Liver (tissue), 9 donors: ENCODE data around the gene TENM3. TPM values are rescaled to one million over a fixed set of nuclear protein-coding genes. Genes with fewer than 3 reads are reported as not detected.

ENCODE experiments used
- DNase-seq: peaks from one replicate; pipeline ENCODE4 v3.0.0-alpha.2; 2017; ENCODE audit warnings: low spot score
- H3K27ac ChIP-seq, 2 donors: one replicate each; pipeline ENCODE4 v1.7.0; 2013; ENCODE audit warnings: inconsistent platforms in 2 of 2, low read length in 2 of 2, control low read depth in 1 of 2, low read depth in 1 of 2, mild to moderate bottlenecking in 1 of 2
- H3K27me3 ChIP-seq, 4 donors: one replicate each; pipeline versions ENCODE4 v1.6.1 to v1.7.0; 2013; ENCODE audit warnings: low read length in 3 of 4, inconsistent platforms in 1 of 4, mild to moderate bottlenecking in 1 of 4, moderate library complexity in 1 of 4; ENCODE audit not compliant: control insufficient read depth in 4 of 4, insufficient read depth in 4 of 4
- H3K36me3 ChIP-seq, 4 donors: one replicate each; pipeline versions ENCODE4 v1.6.1 to v1.7.0; 2013; ENCODE audit warnings: low read length in 3 of 4, mild to moderate bottlenecking in 3 of 4, low read depth in 1 of 4, moderate library complexity in 1 of 4; ENCODE audit not compliant: control insufficient read depth in 4 of 4, insufficient read depth in 3 of 4
- H3K4me1 ChIP-seq, 4 donors: one replicate each; pipeline versions ENCODE4 v1.6.1 to v1.7.0; 2013; ENCODE audit warnings: low read length in 3 of 4, mild to moderate bottlenecking in 3 of 4, moderate library complexity in 1 of 4; ENCODE audit not compliant: control insufficient read depth in 4 of 4, insufficient read depth in 4 of 4
- H3K4me3 ChIP-seq, 3 donors: one replicate each; pipeline versions ENCODE4 v1.6.1 to v1.7.0; 2013; ENCODE audit warnings: low read length in 3 of 3, control low read depth in 1 of 3, low read depth in 1 of 3, mild to moderate bottlenecking in 1 of 3
- H3K9ac ChIP-seq, 2 donors: one replicate each; pipeline ENCODE4 v1.7.0; 2013; ENCODE audit warnings: low read length in 2 of 2, mild to moderate bottlenecking in 2 of 2, moderate library complexity in 2 of 2, control low read depth in 1 of 2, low read depth in 1 of 2
- H3K9me3 ChIP-seq, 4 donors: one replicate each; pipeline versions ENCODE4 v1.6.1 to v1.7.0; 2013; ENCODE audit warnings: low read length in 3 of 4; ENCODE audit not compliant: control insufficient read depth in 4 of 4
- CTCF ChIP-seq: fragments of 150-350 bp; IDR thresholded peaks from 2 replicates; pipeline ENCODE4 v1.5.1; 2017; ENCODE audit warnings: improper control_type of control experiment, low read depth, low read length; ENCODE audit not compliant: missing input control
- EGR1 ChIP-seq, 2 donors: IDR thresholded peaks; 2 replicates each; pipeline ENCODE4 v1.6.1; 2016 to 2018; ENCODE audit warnings: antibody characterized with exemption in 2 of 2, low read depth in 2 of 2
- FOXA1 ChIP-seq: IDR thresholded peaks from 2 replicates; pipeline ENCODE4 v1.6.1; 2016; ENCODE audit warnings: antibody characterized with exemption
- FOXA2 ChIP-seq: IDR thresholded peaks from 2 replicates; pipeline ENCODE4 v1.6.1; 2016; ENCODE audit warnings: antibody characterized with exemption
- GABPA ChIP-seq, 2 donors: IDR thresholded peaks in 1 of 2; conservative IDR thresholded peaks in 1 of 2; 2 replicates each; pipeline ENCODE4 v1.6.1; 2016; ENCODE audit warnings: antibody characterized with exemption in 2 of 2, mild to moderate bottlenecking in 1 of 2, moderate library complexity in 1 of 2
- HNF4A ChIP-seq, 2 donors: conservative IDR thresholded peaks; 2 replicates each; pipeline ENCODE4 v1.6.1; 2016; ENCODE audit warnings: antibody characterized with exemption in 2 of 2, mild to moderate bottlenecking in 2 of 2
- HNF4G ChIP-seq: IDR thresholded peaks from 2 replicates; pipeline ENCODE4 v1.6.1; 2016; ENCODE audit warnings: antibody characterized with exemption
- JUND ChIP-seq, 2 donors: IDR thresholded peaks; 2 replicates each; pipeline ENCODE4 v1.6.1; 2016; ENCODE audit warnings: antibody characterized with exemption in 2 of 2
- NR2F2 ChIP-seq: IDR thresholded peaks from 2 replicates; pipeline ENCODE4 v1.6.1; 2016; ENCODE audit warnings: antibody characterized with exemption
- RAD21 ChIP-seq, 2 donors: IDR thresholded peaks; 2 replicates each; pipeline ENCODE4 v1.6.1; 2016; ENCODE audit warnings: antibody characterized with exemption in 2 of 2, mild to moderate bottlenecking in 2 of 2
- SP1 ChIP-seq: IDR thresholded peaks from 2 replicates; pipeline ENCODE4 v1.6.1; 2018; ENCODE audit warnings: antibody characterized with exemption, mild to moderate bottlenecking
- TAF1 ChIP-seq: conservative IDR thresholded peaks from 2 replicates; pipeline ENCODE4 v1.6.1; 2016; ENCODE audit warnings: antibody characterized with exemption, mild to moderate bottlenecking
- YY1 ChIP-seq: IDR thresholded peaks from 2 replicates; pipeline ENCODE4 v1.6.1; 2016; ENCODE audit warnings: antibody characterized with exemption, mild to moderate bottlenecking
- WGBS: extraction: QIAGEN DNeasy Blood & Tissue Kit; methylation state at CpG from one replicate; pipeline ENCODE4 v1.1.7; 2013; 5-methylcytosine and 5-hydroxymethylcytosine counted together
- polyA plus RNA-seq, 2 donors: library from polyadenylated mRNA; stranded (reverse) in 1 of 2; unstranded in 1 of 2; fragments of 200-250 nt in 1 of 2; fragments of >200 nt in 1 of 2; fragmentation: Nextera tagmentation in 1 of 2; extraction: Ambion mirVana in 1 of 2; gene quantifications; one replicate each; pipeline versions ENCODE4 v1.2.1 to v1.2.3, GENCODE V29; 2013 to 2015
- total RNA-seq, 2 donors: library from RNA; depleted of rRNA; stranded (reverse); fragments of >200 nt; gene quantifications; one replicate each; pipeline ENCODE4 v1.2.3, GENCODE V29; 2014
- TF ChIP-seq, protein P1 (sequence below): IDR thresholded peaks from 2 replicates; pipeline ENCODE4 v1.6.1; 2016; ENCODE audit warnings: antibody characterized with exemption
- TF ChIP-seq, protein P2 (sequence below): IDR thresholded peaks from 2 replicates; pipeline ENCODE4 v1.6.1; 2016; ENCODE audit warnings: antibody characterized with exemption
- TF ChIP-seq, protein P3 (sequence below): IDR thresholded peaks from 2 replicates; pipeline ENCODE4 v1.6.1; 2016; ENCODE audit warnings: antibody characterized with exemption
- TF ChIP-seq, protein P4 (sequence below): IDR thresholded peaks from 2 replicates; pipeline ENCODE4 v1.6.1; 2016; ENCODE audit warnings: antibody characterized with exemption, mild to moderate bottlenecking
- donor health status: healthy.
- donor health status: healthy.
- donor health status: healthy.
- donor health status: healthy.
- donor health status: healthy.

The TENM3 gene
- total and polyA plus RNA-seq, 4 donors, result 0.32 to 16.8 (median 0.70) TPM

GRCh38 chr4:182420189-182420588, 177.0 kb downstream of the TENM3 start:
- Histone ChIP-seq H3K36me3 (no peaks in the 10 kb centered on the region), H3K27me3 (no peaks in the 10 kb centered on the region), H3K9me3 (no peaks in the 10 kb centered on the region), H3K27ac (no peak overlapping the region), H3K4me1 (no peaks in the 10 kb centered on the region), H3K9ac (no peak overlapping the region), H3K4me3 (no peak overlapping the region)
- TF ChIP-seq, protein P1, sequence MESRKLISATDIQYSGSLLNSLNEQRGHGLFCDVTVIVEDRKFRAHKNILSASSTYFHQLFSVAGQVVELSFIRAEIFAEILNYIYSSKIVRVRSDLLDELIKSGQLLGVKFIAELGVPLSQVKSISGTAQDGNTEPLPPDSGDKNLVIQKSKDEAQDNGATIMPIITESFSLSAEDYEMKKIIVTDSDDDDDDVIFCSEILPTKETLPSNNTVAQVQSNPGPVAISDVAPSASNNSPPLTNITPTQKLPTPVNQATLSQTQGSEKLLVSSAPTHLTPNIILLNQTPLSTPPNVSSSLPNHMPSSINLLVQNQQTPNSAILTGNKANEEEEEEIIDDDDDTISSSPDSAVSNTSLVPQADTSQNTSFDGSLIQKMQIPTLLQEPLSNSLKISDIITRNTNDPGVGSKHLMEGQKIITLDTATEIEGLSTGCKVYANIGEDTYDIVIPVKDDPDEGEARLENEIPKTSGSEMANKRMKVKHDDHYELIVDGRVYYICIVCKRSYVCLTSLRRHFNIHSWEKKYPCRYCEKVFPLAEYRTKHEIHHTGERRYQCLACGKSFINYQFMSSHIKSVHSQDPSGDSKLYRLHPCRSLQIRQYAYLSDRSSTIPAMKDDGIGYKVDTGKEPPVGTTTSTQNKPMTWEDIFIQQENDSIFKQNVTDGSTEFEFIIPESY, result no peak
- TF ChIP-seq RAD21 (IDR thresholded peaks at IDR 0.05) (no peak), GABPA (IDR thresholded peaks at IDR 0.05 in 1 of 2, conservative IDR thresholded peaks at IDR 0.05 in 1 of 2) (no peak), TAF1 (no peak), EGR1 (IDR thresholded peaks at IDR 0.05; ENCODE audit: low read depth in 2 of 2) (no peak), YY1 (no peak), FOXA2 (no peak), HNF4A (conservative IDR thresholded peaks at IDR 0.05) (no peak), NR2F2 (no peak)
- TF ChIP-seq, protein P2, sequence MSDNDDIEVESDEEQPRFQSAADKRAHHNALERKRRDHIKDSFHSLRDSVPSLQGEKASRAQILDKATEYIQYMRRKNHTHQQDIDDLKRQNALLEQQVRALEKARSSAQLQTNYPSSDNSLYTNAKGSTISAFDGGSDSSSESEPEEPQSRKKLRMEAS, result no peak
- no peak for DNase-seq
- 85% methylated on average over 7 of the region's 7 CpGs for WGBS

DNA sequence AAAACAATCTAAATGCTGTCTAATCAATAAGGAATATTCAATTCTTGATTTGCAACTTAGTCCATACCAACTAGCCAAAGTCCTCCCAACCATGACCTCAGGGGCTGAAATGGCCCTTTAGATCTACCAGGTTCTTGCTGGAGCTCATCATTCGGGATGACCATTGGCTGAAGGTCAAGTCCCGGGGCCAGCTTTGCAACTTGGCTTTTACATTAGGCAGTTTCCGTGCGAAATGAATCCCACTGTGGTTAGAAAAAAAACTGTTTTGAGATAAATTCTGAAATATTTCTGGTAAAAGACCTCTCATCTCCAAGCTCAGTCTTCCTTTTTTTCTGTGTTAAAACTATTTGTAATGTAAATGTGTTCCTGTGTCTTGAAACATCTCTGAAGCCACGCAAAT, 178.6 kb downstream of the TENM3 start:
- TF ChIP-seq RAD21 (IDR thresholded peaks at IDR 0.05), result no peak
- TF ChIP-seq SP1, result no peak
- no peak for TF ChIP-seq JUND (IDR thresholded peaks at IDR 0.05)
- TF ChIP-seq HNF4A (conservative IDR thresholded peaks at IDR 0.05), result no peak
- TF ChIP-seq, protein P1, result no peak
- TF ChIP-seq, protein P3, sequence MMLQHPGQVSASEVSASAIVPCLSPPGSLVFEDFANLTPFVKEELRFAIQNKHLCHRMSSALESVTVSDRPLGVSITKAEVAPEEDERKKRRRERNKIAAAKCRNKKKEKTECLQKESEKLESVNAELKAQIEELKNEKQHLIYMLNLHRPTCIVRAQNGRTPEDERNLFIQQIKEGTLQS, result no peak
- TF ChIP-seq TAF1, result no peak
- no peak for TF ChIP-seq FOXA1
- TF ChIP-seq, protein P4, sequence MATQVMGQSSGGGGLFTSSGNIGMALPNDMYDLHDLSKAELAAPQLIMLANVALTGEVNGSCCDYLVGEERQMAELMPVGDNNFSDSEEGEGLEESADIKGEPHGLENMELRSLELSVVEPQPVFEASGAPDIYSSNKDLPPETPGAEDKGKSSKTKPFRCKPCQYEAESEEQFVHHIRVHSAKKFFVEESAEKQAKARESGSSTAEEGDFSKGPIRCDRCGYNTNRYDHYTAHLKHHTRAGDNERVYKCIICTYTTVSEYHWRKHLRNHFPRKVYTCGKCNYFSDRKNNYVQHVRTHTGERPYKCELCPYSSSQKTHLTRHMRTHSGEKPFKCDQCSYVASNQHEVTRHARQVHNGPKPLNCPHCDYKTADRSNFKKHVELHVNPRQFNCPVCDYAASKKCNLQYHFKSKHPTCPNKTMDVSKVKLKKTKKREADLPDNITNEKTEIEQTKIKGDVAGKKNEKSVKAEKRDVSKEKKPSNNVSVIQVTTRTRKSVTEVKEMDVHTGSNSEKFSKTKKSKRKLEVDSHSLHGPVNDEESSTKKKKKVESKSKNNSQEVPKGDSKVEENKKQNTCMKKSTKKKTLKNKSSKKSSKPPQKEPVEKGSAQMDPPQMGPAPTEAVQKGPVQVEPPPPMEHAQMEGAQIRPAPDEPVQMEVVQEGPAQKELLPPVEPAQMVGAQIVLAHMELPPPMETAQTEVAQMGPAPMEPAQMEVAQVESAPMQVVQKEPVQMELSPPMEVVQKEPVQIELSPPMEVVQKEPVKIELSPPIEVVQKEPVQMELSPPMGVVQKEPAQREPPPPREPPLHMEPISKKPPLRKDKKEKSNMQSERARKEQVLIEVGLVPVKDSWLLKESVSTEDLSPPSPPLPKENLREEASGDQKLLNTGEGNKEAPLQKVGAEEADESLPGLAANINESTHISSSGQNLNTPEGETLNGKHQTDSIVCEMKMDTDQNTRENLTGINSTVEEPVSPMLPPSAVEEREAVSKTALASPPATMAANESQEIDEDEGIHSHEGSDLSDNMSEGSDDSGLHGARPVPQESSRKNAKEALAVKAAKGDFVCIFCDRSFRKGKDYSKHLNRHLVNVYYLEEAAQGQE, result no peak
- TF ChIP-seq GABPA (IDR thresholded peaks at IDR 0.05 in 1 of 2, conservative IDR thresholded peaks at IDR 0.05 in 1 of 2), result no peak
- no peak for TF ChIP-seq HNF4G
- TF ChIP-seq EGR1 (IDR thresholded peaks at IDR 0.05; ENCODE audit: low read depth in 2 of 2), result no peak
- TF ChIP-seq YY1, result no peak
- TF ChIP-seq NR2F2, result no peak
- TF ChIP-seq CTCF, result no peak
- TF ChIP-seq, protein P2, result no peak
- TF ChIP-seq FOXA2, result no peak
- Histone ChIP-seq H3K27ac (no peak overlapping the region), H3K4me3 (no peak overlapping the region), H3K9me3 (no peaks in the 10 kb centered on the region), H3K9ac (no peak overlapping the region), H3K4me1 (no peaks in the 10 kb centered on the region), H3K27me3 (no peaks in the 10 kb centered on the region), H3K36me3 (no peaks in the 10 kb centered on the region)
- DNase-seq, result no peak
- WGBS, result 84% methylated on average over 5 of the region's 5 CpGs
